Activated CD4-positive, alpha-beta T cell treated with anti-CD3 and anti-CD28 coated beads, Interleukin-2, Interleukin-6, amounts not matched to agents 100 ng/mL and 50 ng/mL, durations not matched to agents 16 hours and 8 hours (primary cell): ENCODE measurements around the gene RAB33B.

Experiments used
- DNase-seq: peaks from one replicate; pipeline ENCODE4 v3.0.0-alpha.2; 2020

Gene RAB33B

GRCh38 chr4:139509727-139510410, 55.9 kb downstream of the RAB33B start:
- DNase-seq = peak; percentile 8

GRCh38 chr4:139511320-139511719, 57.4 kb downstream of the RAB33B start:
- peak; percentile 22 for DNase-seq

- DNase-seq = no peak
Measured at GRCh38 chr4:139514382-139515059, 60.6 kb downstream of the RAB33B start.

GRCh38 chr4:139515531-139515958, 61.6 kb downstream of the RAB33B start:
- DNase-seq = no peak

GRCh38 chr4:139521754-139522401, 68.0 kb downstream of the RAB33B start:
- DNase-seq = no peak

GRCh38 chr4:139522457-139522856, 68.5 kb downstream of the RAB33B start:
- no peak for DNase-seq

GRCh38 chr4:139523076-139523475, 69.2 kb downstream of the RAB33B start:
- no peak for DNase-seq

GRCh38 chr4:139524062-139524631, 70.2 kb downstream of the RAB33B start:
- DNase-seq = no peak

GRCh38 chr4:139525414-139525813, 71.5 kb downstream of the RAB33B start:
- DNase-seq = no peak
